ENCODE results near the gene TUBB4B.

The TUBB4B gene

DNA sequence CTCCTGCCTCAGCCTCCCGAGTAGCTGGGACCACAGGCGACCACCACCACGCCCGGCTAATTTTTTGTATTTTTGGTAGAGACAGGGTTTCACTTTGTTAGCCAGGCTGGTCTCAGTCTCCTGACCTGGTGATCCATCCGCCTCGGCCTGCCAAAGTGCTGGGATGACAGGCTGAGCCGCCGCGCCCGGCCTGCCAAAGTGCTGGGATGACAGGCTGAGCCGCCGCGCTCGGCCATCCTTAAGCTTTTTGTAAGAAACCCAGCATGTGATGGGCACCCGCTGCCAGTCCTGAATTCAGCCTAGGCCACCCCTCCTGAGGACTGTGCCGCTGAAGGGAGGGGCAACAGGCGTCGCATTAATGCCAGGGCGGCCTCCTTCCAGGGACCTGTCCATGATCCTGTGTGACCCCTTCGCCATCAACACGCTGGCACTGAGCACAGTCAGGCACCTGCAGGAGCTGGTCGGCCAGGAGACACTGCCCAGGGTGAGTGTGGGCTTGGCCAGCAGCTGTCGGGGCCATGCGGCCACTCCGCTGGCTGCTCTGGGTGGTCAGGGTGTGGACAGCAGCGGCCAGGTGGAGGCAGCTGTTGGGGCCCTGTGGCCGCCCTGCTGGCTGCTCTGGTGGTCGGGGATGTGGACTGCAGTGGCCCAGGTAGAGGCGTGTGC, 24.5 kb downstream of the TUBB4B start:
- no peaks in the 10 kb centered on the region for H3K9me3 ChIP-seq (ENCODE audit: insufficient read depth, low read depth, low read length)
- WGBS (ENCODE audit: extremely low coverage, insufficient coverage, insufficient read length): no CpG with 5 or more reads among the region's 29 CpGs

DNA sequence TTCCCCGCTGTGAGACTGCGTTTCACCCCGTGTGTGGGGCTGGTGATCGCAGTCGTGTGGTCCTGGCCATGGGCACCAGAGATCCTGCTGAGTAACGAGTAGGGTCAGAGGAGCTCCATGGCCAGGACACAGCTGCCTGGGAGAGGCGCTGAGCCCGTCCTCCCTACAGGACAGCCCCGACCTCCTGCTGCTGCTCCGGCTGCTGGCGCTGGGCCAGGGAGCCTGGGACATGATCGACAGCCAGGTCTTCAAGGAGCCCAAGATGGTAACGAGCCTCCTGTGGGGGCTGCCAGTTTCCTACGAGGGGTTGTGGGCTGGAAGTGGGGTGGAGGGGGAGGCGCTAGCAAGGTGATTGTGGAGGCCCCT, 25.1 kb downstream of the TUBB4B start:
- Histone ChIP-seq H3K79me2 (ENCODE audit: control insufficient read depth, insufficient read depth, low read length, poor library complexity) (no peaks in the 10 kb centered on the region), H3K27ac (ENCODE audit: low read depth, low read length) (no peak overlapping the region), H3K27me3 (ENCODE audit: insufficient read depth, low read length) (no peaks in the 10 kb centered on the region), H3K9ac (ENCODE audit: low read length) (no peak overlapping the region), H3K23ac (ENCODE audit: low read length) (no peak overlapping the region), H3K4me2 (ENCODE audit: low read length) (no peak overlapping the region), H4K91ac (ENCODE audit: low read depth, low read length) (no peak overlapping the region), H4K12ac (ENCODE audit: low read depth, low read length) (no peak overlapping the region), H3K4ac (ENCODE audit: low read depth, low read length) (no peak overlapping the region), H3K79me1 (ENCODE audit: low read length) (no peaks in the 10 kb centered on the region), H3K18ac (ENCODE audit: low read length) (no peak overlapping the region), H2AFZ (ENCODE audit: insufficient read depth, low read length, poor library complexity) (no peak overlapping the region), H3K36me3 (ENCODE audit: control insufficient read depth in 1 of 2, insufficient read depth in 2 of 2, low read length in 2 of 2) (peaks cover 66 to 69% of the 10 kb centered on the region in 2 experiments), H3K4me3 (ENCODE audit: low read depth, low read length) (no peak overlapping the region), H2BK12ac (ENCODE audit: low read length) (no peak overlapping the region), H2BK120ac (ENCODE audit: insufficient read depth, low read length, poor library complexity) (no peak overlapping the region), H3K4me1 (ENCODE audit: control insufficient read depth in 1 of 2, insufficient read depth in 2 of 2, low read length in 2 of 2) (no peaks in the 10 kb centered on the region), H2BK5ac (ENCODE audit: low read depth, low read length, poor library complexity) (no peak overlapping the region), H3K14ac (ENCODE audit: low read length) (no peak overlapping the region), H3K9me3 (ENCODE audit: insufficient read depth, low read depth, low read length) (no peaks in the 10 kb centered on the region), H4K8ac (ENCODE audit: low read depth, low read length) (no peak overlapping the region), H2AK5ac (ENCODE audit: low read length) (no peak overlapping the region)
- no CpG with 5 or more reads among the region's 15 CpGs for WGBS (ENCODE audit: extremely low coverage, insufficient coverage, insufficient read length)
- DNase-seq: no peak

More for the DNA sequence above, 24.5 kb downstream of the TUBB4B start:
- Histone ChIP-seq H3K14ac (ENCODE audit: low read length) (no peak overlapping the region), H2AFZ (ENCODE audit: insufficient read depth, low read length, poor library complexity) (no peak overlapping the region), H2BK120ac (ENCODE audit: insufficient read depth, low read length, poor library complexity) (no peak overlapping the region), H3K4me2 (ENCODE audit: low read length) (no peak overlapping the region), H3K79me2 (ENCODE audit: control insufficient read depth, insufficient read depth, low read length, poor library complexity) (no peaks in the 10 kb centered on the region), H3K79me1 (ENCODE audit: low read length) (no peaks in the 10 kb centered on the region), H3K27ac (ENCODE audit: low read depth, low read length) (no peak overlapping the region), H4K8ac (ENCODE audit: low read depth, low read length) (no peak overlapping the region), H3K9ac (ENCODE audit: low read length) (no peak overlapping the region), H3K36me3 (ENCODE audit: control insufficient read depth in 1 of 2, insufficient read depth in 2 of 2, low read length in 2 of 2) (peaks cover 61 to 63% of the 10 kb centered on the region in 2 experiments), H3K23ac (ENCODE audit: low read length) (no peak overlapping the region), H2AK5ac (ENCODE audit: low read length) (no peak overlapping the region), H3K18ac (ENCODE audit: low read length) (no peak overlapping the region), H2BK5ac (ENCODE audit: low read depth, low read length, poor library complexity) (no peak overlapping the region), H4K12ac (ENCODE audit: low read depth, low read length) (peak overlapping the region; percentile 39), H2BK12ac (ENCODE audit: low read length) (no peak overlapping the region), H3K27me3 (ENCODE audit: insufficient read depth, low read length) (no peaks in the 10 kb centered on the region), H3K4ac (ENCODE audit: low read depth, low read length) (no peak overlapping the region), H3K4me1 (ENCODE audit: control insufficient read depth in 1 of 2, insufficient read depth in 2 of 2, low read length in 2 of 2) (no peaks in the 10 kb centered on the region), H4K91ac (ENCODE audit: low read depth, low read length) (no peak overlapping the region), H3K4me3 (ENCODE audit: low read depth, low read length) (no peak overlapping the region)
- DNase-seq: no peak

DNA sequence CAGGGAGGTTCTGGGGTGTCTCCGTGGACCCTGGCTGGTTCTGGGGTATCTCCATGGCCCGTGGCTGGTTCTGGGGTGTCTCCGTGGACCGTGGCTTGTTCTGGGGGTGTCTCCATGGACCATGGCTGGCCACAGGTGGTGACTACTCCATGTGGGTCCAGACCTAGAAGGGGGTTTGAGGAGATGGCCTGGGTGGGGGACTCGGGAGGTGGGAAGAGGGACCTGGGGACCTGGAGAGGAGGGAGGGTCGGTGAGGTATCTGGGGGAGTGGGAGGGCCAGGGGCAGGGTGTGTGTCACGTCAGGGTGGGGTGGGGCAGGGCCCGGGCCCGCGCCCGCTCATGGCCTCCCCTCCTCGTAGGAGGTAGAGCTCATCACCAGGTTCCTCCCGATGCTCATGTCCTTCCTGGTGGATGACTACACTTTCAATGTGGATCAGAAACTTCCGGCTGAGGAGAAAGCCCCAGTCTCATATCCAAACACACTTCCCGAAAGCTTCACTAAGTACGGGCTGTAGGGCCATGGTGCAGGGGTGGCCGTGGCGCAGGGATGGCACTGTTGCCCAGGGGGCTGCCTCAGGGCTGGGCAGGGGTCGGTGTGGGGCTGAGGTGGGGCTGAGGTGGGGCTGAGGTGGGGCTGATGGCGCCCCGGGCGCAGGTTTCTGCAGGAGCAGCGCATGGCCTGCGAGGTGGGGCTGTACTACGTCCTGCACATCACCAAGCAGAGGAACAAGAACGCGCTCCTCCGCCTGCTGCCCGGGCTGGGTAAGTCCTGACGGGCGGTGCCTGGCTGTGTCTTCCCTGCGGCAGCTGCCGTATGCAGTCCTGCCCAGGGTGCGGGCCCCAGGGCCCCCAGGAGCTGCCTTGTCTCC, 25.7 kb downstream of the TUBB4B start:
- no CpG with 5 or more reads among the region's 34 CpGs for WGBS (ENCODE audit: extremely low coverage, insufficient coverage, insufficient read length)
- Histone ChIP-seq H3K27ac (ENCODE audit: low read depth, low read length) (no peak overlapping the region), H3K9me3 (ENCODE audit: insufficient read depth, low read depth, low read length) (no peaks in the 10 kb centered on the region), H4K12ac (ENCODE audit: low read depth, low read length) (no peak overlapping the region), H2BK12ac (ENCODE audit: low read length) (no peak overlapping the region), H3K36me3 (ENCODE audit: control insufficient read depth in 1 of 2, insufficient read depth in 2 of 2, low read length in 2 of 2) (peaks cover 70 to 74% of the 10 kb centered on the region in 2 experiments), H3K4me3 (ENCODE audit: low read depth, low read length) (no peak overlapping the region), H3K4ac (ENCODE audit: low read depth, low read length) (no peak overlapping the region), H3K14ac (ENCODE audit: low read length) (no peak overlapping the region), H2BK5ac (ENCODE audit: low read depth, low read length, poor library complexity) (no peak overlapping the region), H3K18ac (ENCODE audit: low read length) (no peak overlapping the region), H4K8ac (ENCODE audit: low read depth, low read length) (no peak overlapping the region), H3K79me2 (ENCODE audit: control insufficient read depth, insufficient read depth, low read length, poor library complexity) (no peaks in the 10 kb centered on the region), H2BK120ac (ENCODE audit: insufficient read depth, low read length, poor library complexity) (no peak overlapping the region), H3K79me1 (ENCODE audit: low read length) (no peaks in the 10 kb centered on the region), H3K4me2 (ENCODE audit: low read length) (no peak overlapping the region), H2AFZ (ENCODE audit: insufficient read depth, low read length, poor library complexity) (no peak overlapping the region), H3K23ac (ENCODE audit: low read length) (no peak overlapping the region), H4K91ac (ENCODE audit: low read depth, low read length) (no peak overlapping the region), H3K27me3 (ENCODE audit: insufficient read depth, low read length) (no peaks in the 10 kb centered on the region), H3K9ac (ENCODE audit: low read length) (no peak overlapping the region), H2AK5ac (ENCODE audit: low read length) (no peak overlapping the region), H3K4me1 (ENCODE audit: control insufficient read depth in 1 of 2, insufficient read depth in 2 of 2, low read length in 2 of 2) (no peaks in the 10 kb centered on the region)
- DNase-seq: no peak

DNA sequence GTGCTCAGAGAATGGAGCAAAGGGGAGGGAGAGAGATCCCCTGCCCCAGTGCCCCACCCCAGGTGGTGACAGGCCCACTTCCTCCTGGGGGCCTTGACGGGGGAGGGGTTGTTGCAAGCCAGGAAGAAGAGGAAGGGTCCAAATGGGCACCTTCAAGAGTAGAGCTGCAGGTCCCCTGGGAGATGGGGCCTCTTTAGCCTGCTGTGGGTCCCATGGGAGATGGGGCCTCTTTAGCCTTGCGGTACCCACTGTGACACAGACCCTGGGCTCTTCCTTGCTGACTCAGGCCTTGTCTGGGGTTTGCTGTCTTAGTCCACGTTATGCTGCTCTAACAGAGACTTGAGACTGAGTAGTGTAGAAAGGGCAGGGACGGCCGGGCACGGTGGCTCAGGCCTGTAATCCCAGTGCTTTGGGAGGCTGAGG, 26.9 kb downstream of the TUBB4B start:
- H2BK5ac ChIP-seq (ENCODE audit: low read depth, low read length, poor library complexity): no peak overlapping the region
- no peak overlapping the region for H3K14ac ChIP-seq (ENCODE audit: low read length)
- H3K79me1 ChIP-seq (ENCODE audit: low read length): no peaks in the 10 kb centered on the region
- no peaks in the 10 kb centered on the region for H3K4me1 ChIP-seq (ENCODE audit: control insufficient read depth in 1 of 2, insufficient read depth in 2 of 2, low read length in 2 of 2)
- no peak overlapping the region for H2BK120ac ChIP-seq (ENCODE audit: insufficient read depth, low read length, poor library complexity)
- H3K4me2 ChIP-seq (ENCODE audit: low read length): no peak overlapping the region
- no peak overlapping the region for H3K18ac ChIP-seq (ENCODE audit: low read length)
- H3K4ac ChIP-seq (ENCODE audit: low read depth, low read length): no peak overlapping the region
- H2AK5ac ChIP-seq (ENCODE audit: low read length): no peak overlapping the region
- H3K27me3 ChIP-seq (ENCODE audit: insufficient read depth, low read length): no peaks in the 10 kb centered on the region
- H4K91ac ChIP-seq (ENCODE audit: low read depth, low read length): no peak overlapping the region
- WGBS (ENCODE audit: extremely low coverage, insufficient coverage, insufficient read length): no CpG with 5 or more reads among the region's 6 CpGs
- no peak overlapping the region for H3K23ac ChIP-seq (ENCODE audit: low read length)
- no peak overlapping the region for H2AFZ ChIP-seq (ENCODE audit: insufficient read depth, low read length, poor library complexity)
- no peak overlapping the region for H3K9ac ChIP-seq (ENCODE audit: low read length)
- H3K4me3 ChIP-seq (ENCODE audit: low read depth, low read length): no peak overlapping the region
- no peak overlapping the region for H3K27ac ChIP-seq (ENCODE audit: low read depth, low read length)
- DNase-seq: no peak
- H3K9me3 ChIP-seq (ENCODE audit: insufficient read depth, low read depth, low read length): no peaks in the 10 kb centered on the region
- no peak overlapping the region for H4K12ac ChIP-seq (ENCODE audit: low read depth, low read length)
- no peak overlapping the region for H2BK12ac ChIP-seq (ENCODE audit: low read length)
- H3K36me3 ChIP-seq (ENCODE audit: control insufficient read depth in 1 of 2, insufficient read depth in 2 of 2, low read length in 2 of 2): peaks cover 80 to 83% of the 10 kb centered on the region in 2 experiments
- no peaks in the 10 kb centered on the region for H3K79me2 ChIP-seq (ENCODE audit: control insufficient read depth, insufficient read depth, low read length, poor library complexity)
- no peak overlapping the region for H4K8ac ChIP-seq (ENCODE audit: low read depth, low read length)
